Ovary (tissue), 3 donors: Measurements from ENCODE around the gene FCN1.

Experiments used
- CTCF ChIP-seq, 3 donors: fragments of 450-650 bp in 2 of 3; fragments of 200-600 bp in 1 of 3; IDR thresholded peaks; one replicate each; pipeline versions ENCODE4 v1.5.1 to v1.8.0; 2016 to 2022; ENCODE audit warnings: antibody characterized with exemption in 3 of 3, mild to moderate bottlenecking in 1 of 3
- EP300 ChIP-seq: sonication (generic); formaldehyde crosslinking; IDR thresholded peaks from one replicate; pipeline ENCODE4 v1.6.1; 2017; ENCODE audit warnings: antibody characterized with exemption
- POLR2A ChIP-seq: fragments of 450-650 bp; IDR thresholded peaks from one replicate; pipeline ENCODE4 v1.6.1; 2017; ENCODE audit warnings: antibody characterized with exemption, mild to moderate bottlenecking, moderate library complexity
- donor health status: DM: no; HTN: no; CAD: no.

GRCh38 chr9:134889386-134890154, 28.1 kb downstream of the FCN1 start:
- TF ChIP-seq CTCF (IDR thresholded peaks at IDR 0.05), result no peak
- no peak for TF ChIP-seq EP300
- no peak for TF ChIP-seq POLR2A
